ENCODE results near the gene MICAL3. TPM values are rescaled to one million over a fixed set of nuclear protein-coding genes. Genes with fewer than 3 reads are reported as not detected.

Gene MICAL3
- total and polyA plus RNA-seq, 9 of the 15 experiments (the other 6 are each of a cell fraction or from before 2014, with no cell fraction given): 0.53 to 32.1 (median 12.3) TPM

DNA sequence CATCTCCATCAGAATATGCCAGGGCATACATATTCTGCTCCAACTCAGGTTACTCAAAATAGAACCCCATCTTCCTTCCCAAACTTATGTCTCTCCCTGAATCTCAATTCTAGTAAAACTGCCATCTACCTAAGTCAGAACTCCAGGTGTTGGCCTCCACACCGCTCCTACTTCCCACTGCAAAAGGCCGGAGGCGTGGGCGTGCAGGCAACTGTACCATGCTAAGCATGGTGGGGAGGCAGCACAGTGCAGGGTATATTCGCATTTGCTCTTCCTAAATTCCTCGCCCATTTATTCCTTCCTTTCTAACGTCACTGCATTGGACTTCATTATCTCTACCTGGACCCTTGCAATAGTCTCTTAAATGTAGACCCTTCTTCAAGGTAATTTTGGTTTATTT, 97.8 kb downstream of the MICAL3 start (continued):
- TF ChIP-seq FOSL1 (tag; conservative IDR thresholded peaks at IDR 0.05) (no peak), ZNF431 (CRISPR knock-in tag; IDR thresholded peaks at IDR 0.05) (no peak), MYNN (IDR thresholded peaks at IDR 0.05) (no peak), MYNN (CRISPR knock-in tag; IDR thresholded peaks at IDR 0.05) (no peak), DMBX1 (CRISPR knock-in tag; IDR thresholded peaks at IDR 0.05; ENCODE audit: borderline replicate concordance) (no peak)

- intact Hi-C loops (cut with micrococcal nuclease): no loop called here
- ChIA-PET CTCF (ENCODE audit: low intra/inter-chr PET ratio) (no interaction called here), POLR2A (interaction anchor here (0.8 to 1.1 kb wide), 2 partner anchors 17 to 25 kb away, joined by 3 read pairs; no protein-coding TSS in a partner anchor)
- no TSS peak for BruUV-seq (replicated peaks)
- Histone ChIP-seq H3K36me3 (ENCODE audit: control insufficient read depth, insufficient read depth, low read length) (no peaks in the 10 kb centered on the region), H3K4me3 (no peak overlapping the region), H3K9ac (ENCODE audit: insufficient read depth in 1 of 2, low read depth in 2 of 2, low read length in 2 of 2) (no peak overlapping the region), H2AFZ (ENCODE audit: low read depth, low read length) (no peak overlapping the region), H3K27me3 (ENCODE audit: control insufficient read depth in 2 of 2, insufficient read depth in 2 of 2, low read length in 2 of 2) (no peaks in the 10 kb centered on the region), H3K9me1 (ENCODE audit: control insufficient read depth, insufficient read depth, low read length) (peaks cover 3% of the 10 kb centered on the region), H3K4me1 (replicated peaks in 1 of 2; ENCODE audit: control insufficient read depth in 2 of 2, insufficient read depth in 2 of 2, low read length in 2 of 2) (peaks cover 21 to 26% of the 10 kb centered on the region in 2 experiments), H3K4me2 (ENCODE audit: insufficient read depth, low read length) (no peak overlapping the region), H3K27ac (ENCODE audit: extremely low read depth, low read depth, low read length) (no peak overlapping the region), H4K20me1 (replicated peaks; ENCODE audit: control insufficient read depth, insufficient read depth, low read length) (peaks cover 56% of the 10 kb centered on the region), H3K79me2 (ENCODE audit: control insufficient read depth, insufficient read depth, low read length) (peaks cover 38% of the 10 kb centered on the region), H3K9me3 (replicated peaks; ENCODE audit: control insufficient read depth, insufficient read depth, low read depth, low read length) (no peaks in the 10 kb centered on the region)
- WGBS (ENCODE audit: insufficient coverage, low coverage, missing lambda C conversion rate): 29% methylated on average over 7 of the region's 7 CpGs
- no peak for TF ChIP-seq ZNF644 (tag; IDR thresholded peaks at IDR 0.05; ENCODE audit: low read depth)
- no peak for TF ChIP-seq TRIM24 (IDR thresholded peaks at IDR 0.05)
- TF ChIP-seq, protein P1, sequence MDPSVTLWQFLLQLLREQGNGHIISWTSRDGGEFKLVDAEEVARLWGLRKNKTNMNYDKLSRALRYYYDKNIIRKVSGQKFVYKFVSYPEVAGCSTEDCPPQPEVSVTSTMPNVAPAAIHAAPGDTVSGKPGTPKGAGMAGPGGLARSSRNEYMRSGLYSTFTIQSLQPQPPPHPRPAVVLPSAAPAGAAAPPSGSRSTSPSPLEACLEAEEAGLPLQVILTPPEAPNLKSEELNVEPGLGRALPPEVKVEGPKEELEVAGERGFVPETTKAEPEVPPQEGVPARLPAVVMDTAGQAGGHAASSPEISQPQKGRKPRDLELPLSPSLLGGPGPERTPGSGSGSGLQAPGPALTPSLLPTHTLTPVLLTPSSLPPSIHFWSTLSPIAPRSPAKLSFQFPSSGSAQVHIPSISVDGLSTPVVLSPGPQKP (CRISPR knock-in tag; IDR thresholded peaks at IDR 0.05): no peak
- TF ChIP-seq, protein P2, sequence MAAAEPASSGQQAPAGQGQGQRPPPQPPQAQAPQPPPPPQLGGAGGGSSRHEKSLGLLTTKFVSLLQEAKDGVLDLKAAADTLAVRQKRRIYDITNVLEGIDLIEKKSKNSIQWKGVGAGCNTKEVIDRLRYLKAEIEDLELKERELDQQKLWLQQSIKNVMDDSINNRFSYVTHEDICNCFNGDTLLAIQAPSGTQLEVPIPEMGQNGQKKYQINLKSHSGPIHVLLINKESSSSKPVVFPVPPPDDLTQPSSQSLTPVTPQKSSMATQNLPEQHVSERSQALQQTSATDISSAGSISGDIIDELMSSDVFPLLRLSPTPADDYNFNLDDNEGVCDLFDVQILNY (CRISPR knock-in tag; IDR thresholded peaks at IDR 0.05): no peak
- no peak for TF ChIP-seq NFATC3 (IDR thresholded peaks at IDR 0.05)
- TF ChIP-seq, protein P3, sequence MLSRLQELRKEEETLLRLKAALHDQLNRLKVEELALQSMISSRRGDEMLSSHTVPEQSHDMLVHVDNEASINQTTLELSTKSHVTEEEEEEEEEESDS (CRISPR knock-in tag; IDR thresholded peaks at IDR 0.05): no peak
- TF ChIP-seq POLR3A (IDR thresholded peaks at IDR 0.05; ENCODE audit: borderline replicate concordance, extremely low read depth, insufficient read depth, insufficient read length): no peak
- no peak for TF ChIP-seq GABPA (tag; conservative IDR thresholded peaks at IDR 0.05; ENCODE audit: low read depth)
- in situ Hi-C loops (cut with MboI): no loop called here
- ATAC-seq: no peak
- no peak for DNase-seq (ENCODE audit: extremely low read depth in 1 of 4, low spot score in 3 of 4)
- FAIRE-seq: no peak
Observed at GRCh38 chr22:17925431-17925841, 98.9 kb downstream of the MICAL3 start.

Data from K562 (cell line).